Kidney glomerular epithelial cell (primary cell): Measurements from ENCODE around the gene SCML2.
"Not testable (repeated sequence)": the region's sequence is repeated elsewhere in the genome, so short reads cannot be mapped to it uniquely, and the experiment has no call there.

Experiments
- DNase-seq: peaks from one replicate; lab custom pipeline; 2025; lab: John Stamatoyannopoulos, UW

Gene SCML2

DNA sequence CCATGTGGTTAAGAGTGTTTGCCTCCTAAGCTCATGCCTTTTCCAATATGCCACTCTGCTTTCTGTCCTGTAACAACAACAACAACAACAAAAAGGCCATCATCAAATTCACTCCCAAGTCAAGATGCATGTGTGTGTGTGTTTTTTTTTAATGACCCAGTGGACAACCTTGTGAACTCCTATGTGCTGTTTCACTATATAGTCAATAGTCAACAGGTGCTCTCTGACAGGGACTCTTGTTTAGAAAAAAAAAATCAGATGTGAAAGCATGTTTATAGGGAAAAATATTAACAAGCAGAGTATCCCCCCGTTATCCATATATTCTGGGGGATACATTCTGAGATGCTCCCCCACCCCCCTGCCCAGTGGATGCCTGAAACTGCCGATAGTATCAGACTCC is 83.2 kb downstream of the SCML2 start:
- no peak for DNase-seq

DNA sequence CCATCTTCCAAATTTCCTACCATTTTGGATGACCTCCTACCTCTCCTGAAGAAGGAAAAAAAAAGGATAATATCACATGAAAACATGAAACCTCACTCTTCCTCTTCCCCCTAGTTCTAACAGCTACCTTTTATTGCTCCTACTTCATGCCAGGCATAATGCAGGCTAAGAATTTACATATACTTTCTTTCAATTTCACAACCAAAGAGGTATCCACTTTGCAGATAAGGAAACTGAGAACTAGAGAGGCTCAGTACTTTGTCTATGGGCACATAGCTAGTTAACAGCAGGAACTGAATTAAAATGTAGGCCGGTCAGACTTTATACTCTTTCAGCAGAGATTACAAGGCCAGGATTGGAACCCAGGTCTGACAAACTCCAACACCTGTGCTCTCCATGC is 99.4 kb downstream of the SCML2 start:
- no peak for DNase-seq

DNA sequence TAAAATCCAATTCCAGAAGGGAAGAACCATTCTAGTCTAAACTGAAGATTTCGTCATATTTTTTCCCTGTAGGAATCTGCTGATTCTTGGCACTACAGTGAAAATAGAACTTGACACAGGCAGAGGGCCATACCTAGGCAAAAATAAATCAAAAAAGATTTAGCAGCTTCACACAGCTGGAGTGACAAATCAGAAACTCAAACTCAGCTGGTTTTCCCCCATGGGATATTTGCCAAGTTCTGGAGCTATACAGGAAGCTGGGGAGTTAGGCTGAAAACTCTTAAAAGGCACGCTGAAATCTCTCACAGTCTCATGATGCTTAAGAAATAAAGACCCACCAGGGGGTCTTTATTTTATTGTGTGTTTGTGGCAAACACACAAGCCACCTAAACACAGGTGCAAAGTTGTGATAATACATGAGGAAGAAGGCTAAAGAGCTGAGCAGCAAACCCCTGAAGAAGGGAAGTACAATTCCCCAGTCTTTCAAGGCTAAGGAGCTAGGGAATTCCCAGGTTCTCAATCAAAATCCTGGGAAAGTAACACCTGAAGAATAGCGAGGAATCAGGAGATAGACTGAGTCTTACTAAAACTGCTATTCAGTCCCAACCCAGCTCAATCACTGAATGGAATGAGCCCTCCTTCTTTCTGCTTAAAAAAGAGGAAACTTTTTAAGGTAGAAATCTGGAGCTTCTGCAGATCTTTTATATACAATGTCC is 101.7 kb downstream of the SCML2 start:
- DNase-seq = no peak

DNA sequence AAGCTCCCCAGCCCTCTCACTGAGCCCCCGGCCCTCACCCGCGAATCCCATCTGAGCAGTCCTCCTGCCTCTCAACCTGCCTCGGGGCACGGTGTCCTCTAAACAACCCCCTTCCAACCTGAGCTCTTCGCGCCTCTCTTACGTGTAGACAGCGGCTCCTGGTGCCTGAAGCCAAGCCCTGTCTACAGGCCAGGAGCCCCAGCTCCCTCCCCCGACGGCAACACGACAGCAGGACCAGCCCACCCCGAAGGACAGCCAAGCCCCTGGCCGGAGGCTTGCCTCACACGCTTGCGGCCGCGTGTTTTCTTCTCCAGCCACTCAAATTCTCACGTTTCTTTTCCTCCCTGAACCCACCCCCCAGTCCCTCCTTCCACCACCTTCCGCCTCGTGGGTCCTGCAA is 124.8 kb downstream of the SCML2 start:
- not testable (repeated sequence) for DNase-seq

DNA sequence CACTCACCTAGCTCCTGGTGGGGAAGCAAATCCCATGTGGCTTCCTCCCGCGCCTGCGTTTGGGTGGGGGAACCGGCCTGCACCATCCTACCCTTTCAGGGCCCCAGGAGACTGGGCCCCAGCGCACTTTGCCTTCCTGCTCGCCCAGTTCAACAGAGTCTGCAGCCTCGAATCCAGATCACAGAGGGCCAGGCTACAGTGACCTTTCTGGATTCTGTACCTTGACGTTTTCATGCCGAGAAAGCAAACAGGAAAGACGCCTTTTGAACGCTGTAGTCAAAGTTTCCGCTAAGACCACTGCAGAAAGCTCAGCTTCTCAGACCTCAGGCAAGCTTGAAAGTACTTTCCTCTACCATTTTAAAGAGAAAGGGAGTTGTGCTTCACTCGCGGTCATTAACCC is 126.4 kb downstream of the SCML2 start:
- DNase-seq = no peak

DNA sequence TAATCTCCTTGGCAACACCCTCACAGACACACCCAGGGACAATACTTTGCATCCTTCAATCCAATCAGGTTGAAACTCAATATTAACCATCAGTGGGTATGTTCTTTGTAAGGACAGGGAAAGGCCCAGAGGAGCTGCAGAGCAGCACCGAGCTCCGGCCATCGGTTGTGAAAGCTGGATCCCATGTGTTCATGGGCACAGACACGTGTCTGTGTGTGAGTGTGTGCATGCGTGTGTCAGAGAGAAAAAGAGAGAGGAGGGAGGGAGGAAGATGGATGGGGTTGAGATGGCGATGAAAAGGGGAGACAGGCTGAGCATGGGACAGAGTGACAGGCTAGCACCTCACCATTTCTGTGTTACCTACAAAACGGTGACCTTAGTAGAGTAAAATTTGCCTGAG is 127.0 kb downstream of the SCML2 start:
- DNase-seq = no peak

DNA sequence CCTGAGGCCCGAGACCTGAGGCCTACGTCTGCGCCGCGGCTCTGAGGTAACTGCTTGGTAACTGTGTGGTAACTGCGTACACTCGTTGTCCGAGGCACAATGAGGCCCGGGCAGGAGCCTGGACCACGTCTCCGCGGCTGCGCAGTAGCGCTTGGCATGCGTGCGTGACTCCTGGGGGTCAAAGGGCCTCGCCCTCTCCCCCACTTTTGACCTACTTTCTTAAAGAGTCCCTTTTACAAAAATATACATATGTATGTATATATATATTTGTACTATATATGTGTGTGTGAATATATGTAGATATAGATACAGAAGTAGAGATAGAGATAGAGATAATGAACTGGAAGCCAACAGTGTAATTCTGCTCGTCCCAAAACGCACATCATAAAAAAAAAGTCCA is 133.7 kb downstream of the SCML2 start, which contains the start of gene BEND2:
BEND2 (minus strand) TSS at position 101 of the 400 bp plus-strand sequence. CDS start 136 bp downstream, outside the sequence.
- no peak for DNase-seq

DNA sequence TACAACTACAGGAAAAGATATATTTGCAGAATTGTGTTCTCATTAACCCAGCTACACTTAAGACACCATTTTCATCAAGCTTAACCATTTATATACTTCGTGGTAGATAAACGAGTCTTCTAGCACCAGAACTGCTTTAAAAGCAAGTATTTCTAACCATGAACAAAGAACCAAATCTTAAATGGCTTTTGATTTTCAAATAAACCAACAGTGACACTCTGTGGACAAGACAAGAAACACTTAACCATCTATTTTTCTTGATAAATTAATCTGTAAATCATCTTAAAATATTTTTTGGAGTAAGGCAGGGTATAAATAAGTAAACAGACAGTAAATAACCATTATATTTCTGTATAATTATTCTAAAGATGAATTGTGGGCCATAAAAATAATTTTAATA is 144.0 kb downstream of the SCML2 start:
- DNase-seq = no peak

DNA sequence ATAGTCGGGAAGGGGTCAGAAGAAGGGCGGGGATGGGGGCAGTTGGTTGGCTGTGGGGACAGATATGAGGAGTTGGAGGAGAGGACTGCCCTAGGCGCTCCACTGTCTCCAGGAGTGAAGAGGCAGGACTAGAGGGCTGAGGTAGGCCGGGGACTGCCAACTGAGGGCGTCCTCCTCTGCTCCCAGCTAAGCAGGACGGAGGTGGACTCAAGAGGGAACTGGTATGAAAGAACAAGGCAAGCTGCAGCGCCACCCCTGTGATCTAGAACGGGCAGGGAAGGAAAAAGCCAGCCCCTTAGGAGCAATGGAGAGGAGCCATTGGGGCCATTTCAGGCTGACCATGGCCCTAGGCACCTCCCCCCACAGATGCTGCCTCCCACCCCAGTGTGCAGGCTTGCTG is 147.8 kb downstream of the SCML2 start:
- no peak for DNase-seq

DNA sequence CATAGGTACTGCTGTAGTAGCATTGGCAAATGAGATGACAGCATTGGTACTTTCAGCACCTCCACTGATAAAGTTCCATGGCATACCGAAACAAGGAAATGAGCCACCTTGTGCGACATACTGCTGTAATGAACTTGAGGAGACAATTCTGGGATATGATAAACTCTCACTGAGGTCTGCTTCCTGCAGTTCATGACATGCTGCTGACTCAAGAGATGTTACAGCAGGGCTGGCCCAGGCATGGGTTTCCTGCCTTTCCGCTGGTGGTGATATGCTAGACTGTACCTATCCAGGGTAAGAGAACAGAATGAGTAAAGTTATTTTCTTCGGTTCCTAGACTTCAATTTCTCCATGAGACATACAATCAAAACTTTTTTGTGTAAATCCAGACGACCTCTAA is 150.9 kb downstream of the SCML2 start:
- DNase-seq = no peak

DNA sequence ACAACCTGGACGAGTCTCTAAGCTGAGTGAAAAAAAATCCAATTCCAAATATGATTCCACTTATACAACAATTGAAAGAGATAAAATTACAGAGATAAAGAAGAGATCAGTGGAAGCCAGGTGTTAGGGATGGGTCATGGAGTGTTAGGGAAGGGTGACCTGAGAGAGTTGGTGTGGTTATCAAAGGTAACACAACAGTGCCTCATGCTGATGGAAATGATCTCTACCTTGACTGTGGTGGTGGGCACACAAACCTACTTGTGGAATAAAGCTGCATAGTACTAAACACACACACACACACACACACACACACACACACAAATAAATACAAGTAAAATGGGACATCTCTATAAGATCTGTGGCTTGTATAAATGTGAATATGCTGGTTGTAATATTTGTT is 159.8 kb downstream of the SCML2 start:
- no peak for DNase-seq
